Upper lobe of left lung (tissue), 4 donors: ENCODE data around the gene USH1C.

Experiments
- POLR2A ChIP-seq, 4 donors: fragments of 450-650 bp; IDR thresholded peaks; one replicate each; pipeline ENCODE4 v1.5.1; 2016 to 2017; ENCODE audit warnings: antibody characterized with exemption in 4 of 4, mild to moderate bottlenecking in 2 of 4
- TF ChIP-seq, protein P1 (sequence below), 6 experiments: fragments of 450-650 bp in 4 of 6; fragments of 200-600 bp in 2 of 6; sonication (generic) in 2 of 6; IDR thresholded peaks; one replicate each; pipeline ENCODE4 v1.5.1; 2016 to 2019; ENCODE audit warnings: antibody characterized with exemption in 6 of 6

DNA sequence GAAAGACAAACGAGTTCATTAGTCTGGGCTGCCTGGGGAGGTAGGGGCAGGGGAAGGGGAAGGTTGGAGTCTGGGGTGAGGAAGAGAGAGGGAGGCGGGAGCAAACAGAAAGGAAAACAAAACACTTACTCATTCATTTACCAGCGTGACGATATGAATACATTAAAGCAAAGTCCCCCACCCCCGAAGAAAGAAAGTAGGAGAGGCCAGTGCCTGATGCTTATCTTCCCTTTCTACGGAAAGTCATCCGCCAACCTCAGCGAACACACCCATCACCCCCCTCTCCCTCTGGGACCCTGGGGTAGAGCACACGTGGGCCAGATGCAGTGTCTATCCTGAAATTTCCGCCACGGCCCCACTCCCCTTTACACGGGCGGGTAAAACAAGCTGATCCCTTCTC lies 81.3 kb downstream of the USH1C start:
- TF ChIP-seq, protein P1, sequence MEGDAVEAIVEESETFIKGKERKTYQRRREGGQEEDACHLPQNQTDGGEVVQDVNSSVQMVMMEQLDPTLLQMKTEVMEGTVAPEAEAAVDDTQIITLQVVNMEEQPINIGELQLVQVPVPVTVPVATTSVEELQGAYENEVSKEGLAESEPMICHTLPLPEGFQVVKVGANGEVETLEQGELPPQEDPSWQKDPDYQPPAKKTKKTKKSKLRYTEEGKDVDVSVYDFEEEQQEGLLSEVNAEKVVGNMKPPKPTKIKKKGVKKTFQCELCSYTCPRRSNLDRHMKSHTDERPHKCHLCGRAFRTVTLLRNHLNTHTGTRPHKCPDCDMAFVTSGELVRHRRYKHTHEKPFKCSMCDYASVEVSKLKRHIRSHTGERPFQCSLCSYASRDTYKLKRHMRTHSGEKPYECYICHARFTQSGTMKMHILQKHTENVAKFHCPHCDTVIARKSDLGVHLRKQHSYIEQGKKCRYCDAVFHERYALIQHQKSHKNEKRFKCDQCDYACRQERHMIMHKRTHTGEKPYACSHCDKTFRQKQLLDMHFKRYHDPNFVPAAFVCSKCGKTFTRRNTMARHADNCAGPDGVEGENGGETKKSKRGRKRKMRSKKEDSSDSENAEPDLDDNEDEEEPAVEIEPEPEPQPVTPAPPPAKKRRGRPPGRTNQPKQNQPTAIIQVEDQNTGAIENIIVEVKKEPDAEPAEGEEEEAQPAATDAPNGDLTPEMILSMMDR (IDR thresholded peaks at IDR 0.05) = no peak
- no peak for TF ChIP-seq POLR2A (IDR thresholded peaks at IDR 0.05)
